IMR-90 (cell line): ENCODE data around the gene HYKK. TPM values are rescaled to one million over a fixed set of nuclear protein-coding genes. Genes with fewer than 3 reads are reported as not detected.

Experiments used
- ATAC-seq: fragments of 200-7000 bp; cut with Tn5 transposase; 2 replicates; pipeline ENCODE4 v1.9.1; 2020; ENCODE audit warnings: low read depth, mild to moderate bottlenecking, moderate library complexity
- BruUV-seq: library from RNA; stranded (reverse); fragments of 400-500 nt; replicated peaks from 2 replicates; lab custom pipeline; 2021; lab: Mats Ljungman, UMichigan
- CTCF ChIA-PET: fragments of 300-600 bp; formaldehyde crosslinking; extraction: SDS; loops from one replicate; lab custom pipeline; 2021; ENCODE audit warnings: antibody characterized with exemption; lab: Yijun Ruan, JAX
- POLR2A ChIA-PET: fragments of 300-600 bp; sonication (Branson Sonifier 250); formaldehyde crosslinking; loops from one replicate; lab custom pipeline; 2022; ENCODE audit warnings: antibody characterized with exemption; ENCODE audit not compliant: unreplicated experiment; lab: Charles Lee
- DNase-seq: peaks from one replicate; pipeline ENCODE4 v3.0.0; 2013
- H2AFZ ChIP-seq: replicated peaks from 2 replicates; pipeline ENCODE3; 2013; ENCODE audit warnings: low read length, mild to moderate bottlenecking; ENCODE audit not compliant: poor library complexity
- H2AK5ac ChIP-seq: 2 replicates; pipeline ENCODE4 v1.6.1; 2013; ENCODE audit warnings: low read depth, low read length, inconsistent platforms
- H2AK9ac ChIP-seq: replicated peaks from 2 replicates; pipeline ENCODE3; 2013; ENCODE audit warnings: mild to moderate bottlenecking, low read depth, low read length, moderate library complexity; ENCODE audit not compliant: poor library complexity
- H2BK120ac ChIP-seq: 2 replicates; pipeline ENCODE4 v1.6.1; 2013; ENCODE audit warnings: low read depth, low read length, inconsistent platforms
- H2BK15ac ChIP-seq: 3 replicates; pipeline ENCODE4 v1.6.1; 2013; ENCODE audit warnings: low read depth, low read length, inconsistent platforms
- H2BK20ac ChIP-seq: 2 replicates; pipeline ENCODE4 v1.6.1; 2013; ENCODE audit warnings: low read depth, mild to moderate bottlenecking, inconsistent platforms, low read length, moderate library complexity
- H2BK5ac ChIP-seq: 2 replicates; pipeline ENCODE4 v1.6.1; 2013; ENCODE audit warnings: mild to moderate bottlenecking, low read depth, low read length, inconsistent platforms; ENCODE audit not compliant: poor library complexity, severe bottlenecking
- H3K14ac ChIP-seq: replicated peaks from 2 replicates; pipeline ENCODE4 v1.6.1; 2013; ENCODE audit warnings: low read depth, low read length, inconsistent platforms
- H3K18ac ChIP-seq: 2 replicates; pipeline ENCODE4 v1.6.1; 2013; ENCODE audit warnings: low read depth, low read length, control low read depth
- H3K23ac ChIP-seq: 2 replicates; pipeline ENCODE4 v1.6.1; 2013; ENCODE audit warnings: low read depth, low read length, inconsistent platforms
- H3K27ac ChIP-seq: 2 replicates; pipeline ENCODE4 v1.5.1; 2013; ENCODE audit warnings: mild to moderate bottlenecking, control low read depth, low read length; ENCODE audit not compliant: insufficient read depth
- H3K27me3 ChIP-seq: 2 replicates; pipeline ENCODE4 v1.6.1; 2013; ENCODE audit warnings: low read length; ENCODE audit not compliant: control insufficient read depth, insufficient read depth
- H3K36me3 ChIP-seq: 2 replicates; pipeline ENCODE4 v1.6.1; 2013; ENCODE audit warnings: low read length, mixed read lengths; ENCODE audit not compliant: control insufficient read depth, insufficient read depth
- H3K4ac ChIP-seq: 2 replicates; pipeline ENCODE4 v1.6.1; 2013; ENCODE audit warnings: low read depth, low read length, inconsistent platforms
- H3K4me1 ChIP-seq: 2 replicates; pipeline ENCODE4 v1.6.1; 2013; ENCODE audit warnings: low read length, mixed read lengths; ENCODE audit not compliant: control insufficient read depth, insufficient read depth
- H3K4me2 ChIP-seq: 2 replicates; pipeline ENCODE4 v1.6.1; 2013; ENCODE audit warnings: low read depth, mild to moderate bottlenecking, control low read depth, low read length, moderate library complexity
- H3K4me3 ChIP-seq: 2 replicates; pipeline ENCODE4 v1.5.1; 2013; ENCODE audit warnings: low read depth, mild to moderate bottlenecking, control low read depth, low read length, moderate library complexity; ENCODE audit not compliant: insufficient read depth
- H3K56ac ChIP-seq: 2 replicates; pipeline ENCODE4 v1.6.1; 2013; ENCODE audit warnings: low read length, inconsistent platforms; ENCODE audit not compliant: insufficient read depth; ENCODE audit errors: extremely low read depth
- H3K79me1 ChIP-seq, 2 experiments: 2 replicates each; pipeline ENCODE4 v1.6.1; 2013; ENCODE audit warnings: low read length in 2 of 2, inconsistent platforms in 1 of 2, low read depth in 1 of 2
- H3K9ac ChIP-seq: 2 replicates; pipeline ENCODE4 v1.6.1; 2013; ENCODE audit warnings: low read depth, low read length, control low read depth
- H3K9me1 ChIP-seq: 2 replicates; pipeline ENCODE4 v1.6.1; 2013; ENCODE audit warnings: low read length, inconsistent platforms; ENCODE audit not compliant: insufficient read depth
- H3K9me3 ChIP-seq: 2 replicates; pipeline ENCODE4 v1.6.1; 2013; ENCODE audit warnings: low read length; ENCODE audit not compliant: control insufficient read depth, insufficient read depth
- H4K20me1 ChIP-seq: 2 replicates; pipeline ENCODE4 v1.6.1; 2013; ENCODE audit warnings: low read length, inconsistent platforms; ENCODE audit not compliant: insufficient read depth
- H4K5ac ChIP-seq: 2 replicates; pipeline ENCODE4 v1.6.1; 2013; ENCODE audit warnings: mild to moderate bottlenecking, low read depth, low read length, control low read depth
- H4K8ac ChIP-seq, 2 experiments: 2 replicates each; pipeline ENCODE4 v1.6.1; 2013; ENCODE audit warnings: low read depth in 2 of 2, low read length in 2 of 2, control low read depth in 1 of 2, inconsistent platforms in 1 of 2
- H4K91ac ChIP-seq: 2 replicates; pipeline ENCODE4 v1.6.1; 2013; ENCODE audit warnings: low read depth, low read length, inconsistent platforms; ENCODE audit not compliant: insufficient read depth
- BHLHE40 ChIP-seq: fragments of 150-350 bp; IDR thresholded peaks from 2 replicates; pipeline ENCODE4 v1.6.1; 2016; ENCODE audit warnings: mild to moderate bottlenecking, low read depth, low read length
- CEBPB ChIP-seq: IDR thresholded peaks from 2 replicates; pipeline ENCODE4 v1.6.1; 2012; ENCODE audit warnings: low read depth, low read length, improper control_type of control experiment
- CHD1 ChIP-seq: IDR thresholded peaks from 2 replicates; pipeline ENCODE4 v1.6.1; 2012; ENCODE audit warnings: low read depth, low read length, improper control_type of control experiment
- FOS ChIP-seq: fragments of 150-350 bp; IDR thresholded peaks from 2 replicates; pipeline ENCODE4 v1.6.1; 2016; ENCODE audit warnings: low read depth, low read length
- MAFK ChIP-seq: IDR thresholded peaks from 2 replicates; pipeline ENCODE4 v1.6.1; 2012; ENCODE audit warnings: low read depth, low read length, improper control_type of control experiment
- MAZ ChIP-seq: IDR thresholded peaks from 2 replicates; pipeline ENCODE4 v1.6.1; 2012; ENCODE audit warnings: low read depth, mild to moderate bottlenecking, low read length, improper control_type of control experiment, moderate library complexity, borderline replicate concordance
- MXI1 ChIP-seq: IDR thresholded peaks from 2 replicates; pipeline ENCODE4 v1.6.1; 2012; ENCODE audit warnings: low read depth, mild to moderate bottlenecking, low read length, moderate library complexity, borderline replicate concordance
- NFE2L2 ChIP-seq: fragments of 150-350 bp; IDR thresholded peaks from 2 replicates; pipeline ENCODE4 v1.6.1; 2016; ENCODE audit warnings: low read depth, mild to moderate bottlenecking, low read length
- RAD21 ChIP-seq: IDR thresholded peaks from 2 replicates; pipeline ENCODE4 v1.6.1; 2012; ENCODE audit warnings: low read length, improper control_type of control experiment
- RCOR1 ChIP-seq: IDR thresholded peaks from 2 replicates; pipeline ENCODE4 v1.6.1; 2012; ENCODE audit warnings: mild to moderate bottlenecking, low read length, improper control_type of control experiment; ENCODE audit not compliant: insufficient replicate concordance
- RFX5 ChIP-seq: IDR thresholded peaks from 2 replicates; pipeline ENCODE4 v1.8.0; 2012; ENCODE audit warnings: low read depth, mild to moderate bottlenecking, low read length, moderate library complexity
- SMC3 ChIP-seq: fragments of 150-350 bp; IDR thresholded peaks from 2 replicates; pipeline ENCODE4 v1.6.1; 2016; ENCODE audit warnings: low read depth, mild to moderate bottlenecking, antibody characterized with exemption, low read length, moderate library complexity
- WGBS, 2 experiments: methylation state at CpG; one replicate each; pipeline versions ENCODE4 v1.1.5 to v1.1.7; 2013; ENCODE audit warnings: missing lambda C conversion rate in 2 of 2; ENCODE audit not compliant: insufficient read length in 1 of 2; ENCODE audit errors: extremely low coverage in 2 of 2; 5-methylcytosine and 5-hydroxymethylcytosine counted together
- dilution Hi-C: fragments of 300-500 bp; cut with HindIII; formaldehyde crosslinking; loops from one replicate; pipeline ENCODE4 v1.14.3; 2018; ENCODE audit warnings: low sequenced_read_pairs; ENCODE audit not compliant: unreplicated experiment
- in situ Hi-C: fragments of 300-500 bp; cut with MboI; formaldehyde crosslinking; loops from 3 replicates; pipeline ENCODE4 v1.14.3; 2019; ENCODE audit warnings: low sequenced_read_pairs, inconsistent platforms, mixed read lengths
- intact Hi-C: fragments of 100-400 bp; cut with micrococcal nuclease; formaldehyde crosslinking; loops from 2 replicates; pipeline ENCODE4 v1.10.0; 2022
- polyA plus RNA-seq, 3 experiments: library from polyadenylated mRNA; depleted of rRNA; stranded (reverse); fragments of >200 nt; gene quantifications; 2 replicates each; pipeline ENCODE4 v1.2.3, GENCODE V29; 2012; ENCODE audit warnings: low replicate concordance in 1 of 3
- total RNA-seq: library from RNA; depleted of rRNA; stranded (reverse); fragments of >200 nt; gene quantifications from 2 replicates; pipeline ENCODE4 v1.2.3, GENCODE V29; 2012
- TF ChIP-seq, protein P1 (sequence below): fragments of 150-350 bp; IDR thresholded peaks from 2 replicates; pipeline ENCODE4 v1.6.1; 2016; ENCODE audit warnings: low read depth, mild to moderate bottlenecking, low read length, moderate library complexity, borderline replicate concordance
- TF ChIP-seq, protein P2 (sequence below): fragments of 150-350 bp; IDR thresholded peaks from 2 replicates; pipeline ENCODE4 v1.6.1; 2017; ENCODE audit warnings: mild to moderate bottlenecking, antibody characterized with exemption, low read length, low read depth
- TF ChIP-seq, protein P3 (sequence below): conservative IDR thresholded peaks from 2 replicates; pipeline ENCODE4 v1.5.1; 2012; ENCODE audit warnings: mild to moderate bottlenecking, low read depth, low read length, improper control_type of control experiment

HYKK gene
- total and polyA plus RNA-seq, 2 of the 4 experiments (the other 2 are of a cell fraction): 3.8 to 5.6 TPM

DNA sequence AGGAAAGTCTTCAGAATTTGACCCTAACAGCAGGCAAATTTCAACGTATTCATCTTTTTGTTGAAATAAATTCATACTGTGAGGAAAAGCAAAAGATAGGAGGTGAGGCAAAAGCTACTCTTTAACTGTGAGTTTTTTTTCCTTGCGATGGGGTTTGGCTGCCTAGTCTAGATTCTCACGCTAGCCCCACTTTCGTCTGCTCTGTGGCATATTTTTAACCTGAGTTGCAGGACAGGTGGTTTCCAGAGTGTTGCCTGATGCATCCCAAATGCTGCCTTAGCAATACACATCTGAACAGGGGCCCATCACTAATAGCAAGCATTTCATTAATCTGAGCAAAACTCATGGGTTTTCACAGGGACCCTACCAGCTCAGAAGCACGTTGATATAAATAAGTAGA is 44.5 kb downstream of the HYKK start:
- H3K18ac ChIP-seq: no peak overlapping the region
- no peak overlapping the region for H2AK9ac ChIP-seq
- ChIA-PET CTCF (no interaction called here), POLR2A (no interaction called here)
- intact Hi-C loops: no loop called here
- no peak overlapping the region for H3K27ac ChIP-seq
- no peak overlapping the region for H2BK120ac ChIP-seq
- no peak overlapping the region for H3K56ac ChIP-seq
- H3K79me1 ChIP-seq: no peaks in the 10 kb centered on the region
- no peaks in the 10 kb centered on the region for H3K9me3 ChIP-seq
- H4K91ac ChIP-seq: no peak overlapping the region
- H3K36me3 ChIP-seq: peaks cover 29% of the 10 kb centered on the region
- in situ Hi-C loops: no loop called here
- no peak overlapping the region for H2AFZ ChIP-seq
- H3K14ac ChIP-seq: no peak overlapping the region
- H3K9me1 ChIP-seq: peaks cover 3% of the 10 kb centered on the region; the same call in 1 of the 2 replicates
- H2AK5ac ChIP-seq: no peak overlapping the region
- dilution Hi-C loops: no loop called here
- WGBS, 2 experiments: 100% methylated on average over 1 of the region's 5 CpGs; no CpG with 5 or more reads in 1 of the 2 experiments
- H4K20me1 ChIP-seq: no peaks in the 10 kb centered on the region
- ATAC-seq (no peak), DNase-seq (no peak)
- no peak overlapping the region for H3K4me2 ChIP-seq
- no peaks in the 10 kb centered on the region for H3K27me3 ChIP-seq
- H4K5ac ChIP-seq: no peak overlapping the region
- no peak overlapping the region for H4K8ac ChIP-seq
- no peaks in the 10 kb centered on the region for H3K4me1 ChIP-seq
- no peak overlapping the region for H3K23ac ChIP-seq
- no peak overlapping the region for H3K4me3 ChIP-seq
- H3K9ac ChIP-seq: no peak overlapping the region
- H2BK15ac ChIP-seq: no peak overlapping the region
- no peak overlapping the region for H2BK5ac ChIP-seq
- TF ChIP-seq, protein P1, sequence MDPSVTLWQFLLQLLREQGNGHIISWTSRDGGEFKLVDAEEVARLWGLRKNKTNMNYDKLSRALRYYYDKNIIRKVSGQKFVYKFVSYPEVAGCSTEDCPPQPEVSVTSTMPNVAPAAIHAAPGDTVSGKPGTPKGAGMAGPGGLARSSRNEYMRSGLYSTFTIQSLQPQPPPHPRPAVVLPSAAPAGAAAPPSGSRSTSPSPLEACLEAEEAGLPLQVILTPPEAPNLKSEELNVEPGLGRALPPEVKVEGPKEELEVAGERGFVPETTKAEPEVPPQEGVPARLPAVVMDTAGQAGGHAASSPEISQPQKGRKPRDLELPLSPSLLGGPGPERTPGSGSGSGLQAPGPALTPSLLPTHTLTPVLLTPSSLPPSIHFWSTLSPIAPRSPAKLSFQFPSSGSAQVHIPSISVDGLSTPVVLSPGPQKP: no peak
- TF ChIP-seq, protein P2, sequence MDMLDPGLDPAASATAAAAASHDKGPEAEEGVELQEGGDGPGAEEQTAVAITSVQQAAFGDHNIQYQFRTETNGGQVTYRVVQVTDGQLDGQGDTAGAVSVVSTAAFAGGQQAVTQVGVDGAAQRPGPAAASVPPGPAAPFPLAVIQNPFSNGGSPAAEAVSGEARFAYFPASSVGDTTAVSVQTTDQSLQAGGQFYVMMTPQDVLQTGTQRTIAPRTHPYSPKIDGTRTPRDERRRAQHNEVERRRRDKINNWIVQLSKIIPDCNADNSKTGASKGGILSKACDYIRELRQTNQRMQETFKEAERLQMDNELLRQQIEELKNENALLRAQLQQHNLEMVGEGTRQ: no peak
- TF ChIP-seq, protein P3, sequence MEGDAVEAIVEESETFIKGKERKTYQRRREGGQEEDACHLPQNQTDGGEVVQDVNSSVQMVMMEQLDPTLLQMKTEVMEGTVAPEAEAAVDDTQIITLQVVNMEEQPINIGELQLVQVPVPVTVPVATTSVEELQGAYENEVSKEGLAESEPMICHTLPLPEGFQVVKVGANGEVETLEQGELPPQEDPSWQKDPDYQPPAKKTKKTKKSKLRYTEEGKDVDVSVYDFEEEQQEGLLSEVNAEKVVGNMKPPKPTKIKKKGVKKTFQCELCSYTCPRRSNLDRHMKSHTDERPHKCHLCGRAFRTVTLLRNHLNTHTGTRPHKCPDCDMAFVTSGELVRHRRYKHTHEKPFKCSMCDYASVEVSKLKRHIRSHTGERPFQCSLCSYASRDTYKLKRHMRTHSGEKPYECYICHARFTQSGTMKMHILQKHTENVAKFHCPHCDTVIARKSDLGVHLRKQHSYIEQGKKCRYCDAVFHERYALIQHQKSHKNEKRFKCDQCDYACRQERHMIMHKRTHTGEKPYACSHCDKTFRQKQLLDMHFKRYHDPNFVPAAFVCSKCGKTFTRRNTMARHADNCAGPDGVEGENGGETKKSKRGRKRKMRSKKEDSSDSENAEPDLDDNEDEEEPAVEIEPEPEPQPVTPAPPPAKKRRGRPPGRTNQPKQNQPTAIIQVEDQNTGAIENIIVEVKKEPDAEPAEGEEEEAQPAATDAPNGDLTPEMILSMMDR: no peak
- TF ChIP-seq RAD21 (no peak), SMC3 (no peak), NFE2L2 (no peak), CHD1 (no peak), MXI1 (no peak), RFX5 (no peak), BHLHE40 (no peak), FOS (no peak), MAFK (no peak), RCOR1 (no peak), CEBPB (no peak), MAZ (no peak)
- no TSS peak for BruUV-seq
- no peak overlapping the region for H2BK20ac ChIP-seq
- no peak overlapping the region for H3K4ac ChIP-seq
